ENCODE measurements around the gene FLT1.

- no peak for TF ChIP-seq CTCF (IDR thresholded peaks at IDR 0.05)
- TF ChIP-seq POLR2A (IDR thresholded peaks at IDR 0.05), result no peak
These were observed 44.0 kb upstream of the FLT1 start for GRCh38 chr13:28538932-28539331.
